BE2C (cell line): ENCODE data around the gene CHCHD6.

ENCODE experiments used
- DNase-seq: peaks from one replicate; pipeline ENCODE4 v3.0.0-alpha.2; 2020
- H3K27me3 ChIP-seq: fragments of 250-450 bp; sonication (Bioruptor Pico); 2 replicates; pipeline ENCODE4 v1.5.1; 2020; ENCODE audit warnings: mild to moderate bottlenecking
- H3K36me3 ChIP-seq: fragments of 250-450 bp; sonication (Bioruptor Pico); 2 replicates; pipeline ENCODE4 v1.5.1; 2020; ENCODE audit warnings: mild to moderate bottlenecking
- H3K4me1 ChIP-seq: fragments of 250-450 bp; sonication (Bioruptor Pico); 2 replicates; pipeline ENCODE4 v1.5.1; 2020
- H3K4me3 ChIP-seq: 2 replicates; pipeline ENCODE4 v1.5.1; 2011; ENCODE audit warnings: low read depth, low read length
- H3K9me3 ChIP-seq: fragments of 250-450 bp; sonication (Bioruptor Pico); 2 replicates; pipeline ENCODE4 v1.5.1; 2020
- TF ChIP-seq, protein P1 (sequence below): IDR thresholded peaks from 2 replicates; pipeline ENCODE4 v1.5.1; 2012; ENCODE audit warnings: mild to moderate bottlenecking, low read depth, low read length

CHCHD6 gene

GRCh38 chr3:126664591-126665214, 39.3 kb upstream of the CHCHD6 start:
- Histone ChIP-seq H3K36me3 (no peaks in the 10 kb centered on the region), H3K4me3 (no peak overlapping the region), H3K4me1 (no peaks in the 10 kb centered on the region), H3K9me3 (no peaks in the 10 kb centered on the region), H3K27me3 (no peaks in the 10 kb centered on the region)
- DNase-seq = no peak
- TF ChIP-seq, protein P1, sequence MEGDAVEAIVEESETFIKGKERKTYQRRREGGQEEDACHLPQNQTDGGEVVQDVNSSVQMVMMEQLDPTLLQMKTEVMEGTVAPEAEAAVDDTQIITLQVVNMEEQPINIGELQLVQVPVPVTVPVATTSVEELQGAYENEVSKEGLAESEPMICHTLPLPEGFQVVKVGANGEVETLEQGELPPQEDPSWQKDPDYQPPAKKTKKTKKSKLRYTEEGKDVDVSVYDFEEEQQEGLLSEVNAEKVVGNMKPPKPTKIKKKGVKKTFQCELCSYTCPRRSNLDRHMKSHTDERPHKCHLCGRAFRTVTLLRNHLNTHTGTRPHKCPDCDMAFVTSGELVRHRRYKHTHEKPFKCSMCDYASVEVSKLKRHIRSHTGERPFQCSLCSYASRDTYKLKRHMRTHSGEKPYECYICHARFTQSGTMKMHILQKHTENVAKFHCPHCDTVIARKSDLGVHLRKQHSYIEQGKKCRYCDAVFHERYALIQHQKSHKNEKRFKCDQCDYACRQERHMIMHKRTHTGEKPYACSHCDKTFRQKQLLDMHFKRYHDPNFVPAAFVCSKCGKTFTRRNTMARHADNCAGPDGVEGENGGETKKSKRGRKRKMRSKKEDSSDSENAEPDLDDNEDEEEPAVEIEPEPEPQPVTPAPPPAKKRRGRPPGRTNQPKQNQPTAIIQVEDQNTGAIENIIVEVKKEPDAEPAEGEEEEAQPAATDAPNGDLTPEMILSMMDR = 0 out of 2 replicates have a peak, but pooled peaks have one; percentile 13

DNA sequence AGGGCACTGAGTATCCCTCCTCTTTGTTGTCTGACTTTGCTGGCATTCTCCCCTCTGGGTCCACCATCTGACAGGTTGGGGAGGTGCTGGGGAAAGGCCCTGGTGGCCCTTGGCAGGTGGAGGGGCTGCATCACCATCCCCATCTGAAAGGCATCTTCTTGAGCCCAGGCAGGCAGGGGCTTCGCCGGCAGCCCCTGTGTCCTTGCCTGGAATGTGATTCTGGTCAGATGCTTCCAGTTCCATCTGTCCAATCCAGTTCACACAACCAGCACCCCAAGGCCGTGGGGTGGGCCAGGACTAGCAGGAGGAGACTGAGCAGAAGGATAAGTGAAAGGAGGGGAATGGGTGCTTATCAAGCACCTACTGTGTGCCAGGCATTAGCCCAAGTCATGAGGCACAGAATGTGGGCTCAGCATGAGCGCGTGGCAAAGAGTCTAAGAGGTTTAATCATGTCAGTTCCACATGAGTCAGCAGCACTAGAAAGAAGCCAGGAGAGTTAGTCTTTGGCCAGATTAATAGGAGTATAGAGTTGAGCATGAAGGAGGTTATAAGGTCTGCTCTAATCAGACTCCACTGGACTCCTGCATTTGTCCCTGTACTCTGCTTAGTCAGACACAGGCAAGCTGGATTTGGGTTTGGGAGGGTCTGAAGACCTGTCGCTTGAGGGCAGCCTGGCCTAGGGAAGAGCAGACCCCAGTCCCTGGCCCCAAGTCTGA, 38.7 kb upstream of the CHCHD6 start:
- Histone ChIP-seq H3K27me3 (no peaks in the 10 kb centered on the region), H3K4me3 (no peak overlapping the region), H3K9me3 (no peaks in the 10 kb centered on the region), H3K4me1 (no peaks in the 10 kb centered on the region), H3K36me3 (no peaks in the 10 kb centered on the region)
- no peak for DNase-seq
- TF ChIP-seq, protein P1 = no peak

DNA sequence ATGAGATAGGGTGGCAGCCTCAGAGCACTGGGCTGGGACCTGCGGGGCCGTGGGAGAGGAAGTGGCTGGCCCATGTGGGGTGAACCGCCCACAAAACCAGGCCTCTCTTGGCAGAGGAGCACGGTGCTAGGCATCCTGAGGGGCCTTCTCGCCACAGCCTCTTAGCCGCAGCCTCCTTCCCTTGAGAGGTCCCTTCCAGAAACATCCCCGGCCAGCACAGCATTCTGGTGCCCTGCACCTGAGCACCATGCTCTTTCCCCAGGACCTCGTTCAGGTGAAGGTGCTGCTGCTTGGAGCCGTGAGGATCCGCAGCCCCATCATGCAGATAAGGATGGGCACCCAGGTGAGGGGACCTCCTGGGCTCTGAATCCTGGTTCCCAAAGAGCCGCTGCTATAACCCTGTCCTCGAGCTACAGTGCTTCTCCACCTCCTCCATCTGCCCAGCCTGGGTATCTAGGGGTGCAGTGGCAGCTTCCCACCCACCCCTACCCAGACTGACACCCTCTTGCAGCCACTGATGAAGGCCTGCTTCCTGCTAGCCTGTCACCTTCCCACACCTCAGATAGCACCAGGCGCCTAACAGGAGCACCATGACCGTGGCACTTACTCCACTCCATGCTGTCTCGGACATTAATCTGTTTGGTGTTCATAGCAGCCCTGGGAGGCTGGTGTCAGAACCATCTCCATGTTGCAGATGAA, 37.9 kb upstream of the CHCHD6 start:
- H3K9me3 ChIP-seq = no peaks in the 10 kb centered on the region
- H3K27me3 ChIP-seq = no peaks in the 10 kb centered on the region
- DNase-seq = no peak
- TF ChIP-seq, protein P1 = no peak
- H3K4me3 ChIP-seq = no peak overlapping the region
- no peaks in the 10 kb centered on the region for H3K4me1 ChIP-seq
- H3K36me3 ChIP-seq = no peaks in the 10 kb centered on the region

- Histone ChIP-seq H3K36me3 (no peaks in the 10 kb centered on the region), H3K4me1 (no peaks in the 10 kb centered on the region), H3K4me3 (no peak overlapping the region), H3K27me3 (no peaks in the 10 kb centered on the region), H3K9me3 (no peaks in the 10 kb centered on the region)
- DNase-seq = no peak
- TF ChIP-seq, protein P1 = no peak
Measured at GRCh38 chr3:126666658-126667528, 37.1 kb upstream of the CHCHD6 start.

DNA sequence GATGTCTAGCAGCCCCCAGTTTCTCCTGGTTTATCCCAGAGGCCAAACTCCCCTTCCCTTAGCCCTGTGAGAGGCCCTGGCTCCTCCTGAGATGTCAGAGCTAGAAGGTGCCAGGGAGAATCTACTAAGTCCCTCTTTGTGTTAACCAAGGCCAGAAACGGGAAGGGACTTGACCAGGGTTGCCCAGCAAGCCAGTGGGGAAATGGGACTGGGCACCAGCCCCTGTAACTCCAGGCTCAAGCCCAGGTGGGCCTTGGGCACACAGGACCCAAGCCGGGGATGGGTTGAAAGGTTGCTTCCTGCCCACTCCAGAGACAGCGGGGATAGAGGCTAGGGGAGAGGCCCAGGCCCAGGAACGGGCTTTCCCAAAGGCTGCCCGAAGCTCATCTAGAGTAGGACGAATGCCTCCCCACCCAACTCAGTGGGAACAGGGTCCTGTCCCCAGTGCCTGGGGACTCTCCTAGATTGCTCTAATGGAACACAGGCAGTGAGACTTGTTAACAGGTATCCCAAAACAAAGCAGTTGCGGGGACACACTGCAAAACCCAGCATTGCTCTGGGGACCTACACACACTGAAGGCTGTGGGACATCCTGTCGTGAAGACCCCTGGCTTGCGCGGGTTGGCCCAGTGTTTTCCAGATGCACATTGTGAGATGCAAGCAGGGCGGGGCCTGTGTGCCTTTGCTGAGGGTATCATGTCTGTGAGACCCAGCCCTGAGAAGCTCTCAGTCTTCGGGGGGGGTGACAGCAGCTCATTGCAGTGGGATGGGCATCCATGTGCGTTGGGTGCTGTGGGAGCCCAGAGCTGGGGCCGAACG, 36.2 kb upstream of the CHCHD6 start:
- Histone ChIP-seq H3K36me3 (no peaks in the 10 kb centered on the region), H3K27me3 (no peaks in the 10 kb centered on the region), H3K4me1 (no peaks in the 10 kb centered on the region), H3K4me3 (no peak overlapping the region), H3K9me3 (no peaks in the 10 kb centered on the region)
- DNase-seq = no peak
- TF ChIP-seq, protein P1 = no peak
